ENCODE results near the gene DMRT2.

The DMRT2 gene

GRCh38 chr9:1057910-1058309 is 7.8 kb downstream of the DMRT2 start (continued):
- TF ChIP-seq ARNTL (CRISPR knock-in tag; IDR thresholded peaks at IDR 0.05; ENCODE audit: borderline replicate concordance, low read depth) (no peak), ZFP30 (CRISPR knock-in tag; IDR thresholded peaks at IDR 0.05) (no peak)

- TF ChIP-seq CREB5 (CRISPR knock-in tag; IDR thresholded peaks at IDR 0.05; ENCODE audit: low read depth), result no peak
- no peak for TF ChIP-seq BACH2 (CRISPR knock-in tag; IDR thresholded peaks at IDR 0.05; ENCODE audit: borderline replicate concordance)
- no peak for TF ChIP-seq POU6F1 (CRISPR knock-in tag; IDR thresholded peaks at IDR 0.05; ENCODE audit: borderline replicate concordance, low read depth)
- TF ChIP-seq TOX (CRISPR knock-in tag; IDR thresholded peaks at IDR 0.05; ENCODE audit: borderline replicate concordance), result no peak
- no peak for TF ChIP-seq ARNTL (CRISPR knock-in tag; IDR thresholded peaks at IDR 0.05; ENCODE audit: borderline replicate concordance, low read depth)
- TF ChIP-seq TSHZ2 (CRISPR knock-in tag; IDR thresholded peaks at IDR 0.05), result no peak
- no peak for TF ChIP-seq PATZ1 (CRISPR knock-in tag; IDR thresholded peaks at IDR 0.05; ENCODE audit: borderline replicate concordance)
- no peak for TF ChIP-seq ZC3H10 (CRISPR knock-in tag; IDR thresholded peaks at IDR 0.05)
- TF ChIP-seq CSRNP3 (CRISPR knock-in tag; IDR thresholded peaks at IDR 0.05), result no peak
- no peak for TF ChIP-seq RARB (CRISPR knock-in tag; IDR thresholded peaks at IDR 0.05)
- no peak for TF ChIP-seq TCF4 (CRISPR knock-in tag; IDR thresholded peaks at IDR 0.05; ENCODE audit: borderline replicate concordance)
- no peak for TF ChIP-seq CSDC2 (CRISPR knock-in tag; IDR thresholded peaks at IDR 0.05)
- no peak for TF ChIP-seq ESRRG (CRISPR knock-in tag; IDR thresholded peaks at IDR 0.05)
- TF ChIP-seq ZNF8 (CRISPR knock-in tag; IDR thresholded peaks at IDR 0.05), result no peak
- no peak for TF ChIP-seq PPARA (CRISPR knock-in tag; IDR thresholded peaks at IDR 0.05; ENCODE audit: borderline replicate concordance)
- TF ChIP-seq ZFP3 (CRISPR knock-in tag; IDR thresholded peaks at IDR 0.05), result no peak
- TF ChIP-seq GLIS3 (CRISPR knock-in tag; IDR thresholded peaks at IDR 0.05), result no peak
- no peak for TF ChIP-seq ISL1 (CRISPR knock-in tag; IDR thresholded peaks at IDR 0.05)
- ATAC-seq, result no peak
Measured at GRCh38 chr9:1058826-1059487, 8.8 kb downstream of the DMRT2 start.

- TF ChIP-seq RARB (CRISPR knock-in tag; IDR thresholded peaks at IDR 0.05), result no peak
- no peak for TF ChIP-seq CSDC2 (CRISPR knock-in tag; IDR thresholded peaks at IDR 0.05)
- no peak for TF ChIP-seq CREB5 (CRISPR knock-in tag; IDR thresholded peaks at IDR 0.05; ENCODE audit: low read depth)
- no peak for TF ChIP-seq ZNF565 (CRISPR knock-in tag; conservative IDR thresholded peaks at IDR 0.05; ENCODE audit: low read depth)
- TF ChIP-seq ZNF8 (CRISPR knock-in tag; IDR thresholded peaks at IDR 0.05), result no peak
- no peak for TF ChIP-seq GLIS3 (CRISPR knock-in tag; IDR thresholded peaks at IDR 0.05)
- TF ChIP-seq BACH2 (CRISPR knock-in tag; IDR thresholded peaks at IDR 0.05; ENCODE audit: borderline replicate concordance), result no peak
- no peak for TF ChIP-seq PPARA (CRISPR knock-in tag; IDR thresholded peaks at IDR 0.05; ENCODE audit: borderline replicate concordance)
- no peak for ATAC-seq
Measured at GRCh38 chr9:1065130-1065529, 15.0 kb downstream of the DMRT2 start.
